Dedifferentiated amniotic fluid mesenchymal stem cell (primary cell): ENCODE results near the gene CD163.
A peak's percentile ranks its signal among the peaks of the same experiment; 100 is the strongest.
"Not testable (repeated sequence)": the region's sequence is repeated elsewhere in the genome, so short reads cannot be mapped to it uniquely, and the experiment has no call there.

Experiments used
- DNase-seq: peaks from one replicate; pipeline ENCODE4 v3.0.0-alpha.2; 2016; ENCODE audit errors: extremely low spot score

Gene CD163

GRCh38 chr12:7503686-7504415 is at the start of gene CD163:
TSS of gene CD163 (minus strand) at chr12:7503777. CDS start at chr12:7503690, 87 bp downstream.
- no peak for DNase-seq

GRCh38 chr12:7542813-7543212 is 39.2 kb upstream of the CD163 start:
- peak; percentile 65 for DNase-seq

GRCh38 chr12:7542046-7542445 is 38.5 kb upstream of the CD163 start:
- no peak for DNase-seq

GRCh38 chr12:7514416-7514815 is 10.8 kb upstream of the CD163 start:
- DNase-seq = no peak

GRCh38 chr12:7512553-7512952 is 9.0 kb upstream of the CD163 start:
- DNase-seq = peak; percentile 62

GRCh38 chr12:7509793-7510470 is 6.4 kb upstream of the CD163 start:
- DNase-seq = not testable (repeated sequence)

- no peak for DNase-seq
These were observed 965 bp downstream of the CD163 start for GRCh38 chr12:7502612-7503011.

GRCh38 chr12:7501031-7501588 is 2.5 kb downstream of the CD163 start:
- no peak for DNase-seq

GRCh38 chr12:7499636-7500035 is 3.9 kb downstream of the CD163 start:
- no peak for DNase-seq

GRCh38 chr12:7498809-7499208 is 4.8 kb downstream of the CD163 start:
- peak; percentile 79 for DNase-seq

- DNase-seq = no peak
These were observed 5.9 kb downstream of the CD163 start for GRCh38 chr12:7497661-7498060.

GRCh38 chr12:7496451-7496850 is 7.1 kb downstream of the CD163 start:
- no peak for DNase-seq

- no peak for DNase-seq
These were observed 8.4 kb downstream of the CD163 start for GRCh38 chr12:7495136-7495535.

GRCh38 chr12:7493006-7493405 is 10.6 kb downstream of the CD163 start:
- no peak for DNase-seq

- no peak for DNase-seq
These were observed 17.1 kb downstream of the CD163 start for GRCh38 chr12:7486512-7486911.

- DNase-seq = no peak
These were observed 18.5 kb downstream of the CD163 start for GRCh38 chr12:7485095-7485494.

- no peak for DNase-seq
These were observed 20.2 kb downstream of the CD163 start for GRCh38 chr12:7483343-7483742.

- no peak for DNase-seq
These were observed 23.8 kb downstream of the CD163 start for GRCh38 chr12:7479771-7480170.

- DNase-seq = no peak
These were observed 31.5 kb downstream of the CD163 start for GRCh38 chr12:7472060-7472459.

GRCh38 chr12:7460375-7461259 is 43.0 kb downstream of the CD163 start:
- DNase-seq = peak; percentile 70

GRCh38 chr12:7459973-7460372 is 43.6 kb downstream of the CD163 start:
- no peak for DNase-seq

- no peak for DNase-seq
These were observed 51.8 kb downstream of the CD163 start for GRCh38 chr12:7451756-7452155.
